Panc1 (cell line): ENCODE data around the gene KCNJ1. TPM values are rescaled to one million over a fixed set of nuclear protein-coding genes. Genes with fewer than 3 reads are reported as not detected.

ENCODE experiments used
- ATAC-seq: fragments of 200-7000 bp; cut with Tn5 transposase; 2 replicates; pipeline ENCODE4 v1.9.1; 2020; ENCODE audit warnings: mild to moderate bottlenecking, moderate library complexity
- BruUV-seq: library from RNA; stranded (reverse); fragments of 400-500 nt; replicated peaks from 2 replicates; lab custom pipeline; 2021; lab: Mats Ljungman, UMichigan
- CTCF ChIA-PET: fragments of 300-600 bp; sonication (Branson Sonifier 250); formaldehyde crosslinking; loops from one replicate; lab custom pipeline; 2022; ENCODE audit warnings: antibody characterized with exemption; lab: Charles Lee
- POLR2A ChIA-PET: fragments of 300-600 bp; sonication (Branson Sonifier 250); formaldehyde crosslinking; loops from one replicate; lab custom pipeline; 2022; ENCODE audit warnings: antibody characterized with exemption; lab: Charles Lee
- DNase-seq: peaks from one replicate; pipeline ENCODE4 v3.0.0-alpha.2; 2010; ENCODE audit warnings: low read depth, low spot score
- H3K27ac ChIP-seq: 2 replicates; pipeline ENCODE4 v1.5.1; 2011; ENCODE audit warnings: mild to moderate bottlenecking, low read length, inconsistent platforms
- H3K27me3 ChIP-seq: fragments of 200-500 bp; sonication (Bioruptor generic); 2 replicates; pipeline ENCODE4 v1.6.0; 2014; ENCODE audit warnings: low read length, inconsistent platforms; ENCODE audit not compliant: control insufficient read depth, insufficient read depth
- H3K36me3 ChIP-seq: fragments of 200-500 bp; sonication (Bioruptor generic); 2 replicates; pipeline ENCODE4 v1.5.1; 2014; ENCODE audit warnings: inconsistent platforms, mild to moderate bottlenecking, low read length, moderate library complexity; ENCODE audit not compliant: control insufficient read depth, insufficient read depth
- H3K4me1 ChIP-seq: 2 replicates; pipeline ENCODE4 v1.5.1; 2011; ENCODE audit warnings: inconsistent platforms, mild to moderate bottlenecking, low read length, moderate library complexity; ENCODE audit not compliant: control insufficient read depth, insufficient read depth
- H3K4me3 ChIP-seq, 2 experiments: 2 replicates each; pipeline ENCODE4 v1.5.1; 2011 to 2012; ENCODE audit warnings: low read depth in 2 of 2, low read length in 2 of 2, mild to moderate bottlenecking in 2 of 2, inconsistent platforms in 1 of 2, moderate library complexity in 1 of 2
- H3K9me3 ChIP-seq: fragments of 200-500 bp; sonication (Bioruptor generic); 2 replicates; pipeline ENCODE4 v1.5.1; 2014; ENCODE audit warnings: low read depth, mild to moderate bottlenecking, inconsistent platforms, low read length, moderate library complexity; ENCODE audit not compliant: control insufficient read depth, insufficient read depth
- CTCF ChIP-seq: fragments of 450-650 bp; IDR thresholded peaks from 2 replicates; pipeline ENCODE4 v1.5.1; 2017; ENCODE audit warnings: mild to moderate bottlenecking
- POLR2AphosphoS5 ChIP-seq: IDR thresholded peaks from 2 replicates; pipeline ENCODE4 v1.6.1; 2012; ENCODE audit warnings: mild to moderate bottlenecking, low read depth, low read length, moderate library complexity
- SIN3A ChIP-seq: IDR thresholded peaks from 2 replicates; pipeline ENCODE4 v1.6.1; 2012; ENCODE audit warnings: low read depth, mild to moderate bottlenecking, low read length, moderate library complexity, borderline replicate concordance; ENCODE audit not compliant: insufficient read depth
- TCF7L2 ChIP-seq: IDR thresholded peaks from 2 replicates; pipeline ENCODE4 v1.6.1; 2011; ENCODE audit warnings: mild to moderate bottlenecking, low read depth, low read length, inconsistent platforms
- in situ Hi-C: cut with HindIII; loops from 2 replicates; pipeline ENCODE4 v1.10.0; 2016; ENCODE audit warnings: low sequenced_read_pairs, low pct_unique_long_range_greater_than_20kb
- intact Hi-C: fragments of 100-400 bp; cut with micrococcal nuclease; formaldehyde crosslinking; loops from one replicate; pipeline ENCODE4 v1.10.0; 2022; ENCODE audit not compliant: unreplicated experiment
- total RNA-seq: library from RNA; stranded (reverse); gene quantifications from one replicate; pipeline ENCODE4 v1.2.1, GENCODE V29; 2021; ENCODE audit not compliant: unreplicated experiment
- TF ChIP-seq, protein P1 (sequence below), 2 experiments: IDR thresholded peaks; 2 replicates each; pipeline ENCODE4 v1.6.1; 2011 to 2012; ENCODE audit warnings: low read depth in 2 of 2, control low read depth in 1 of 2, low read length in 1 of 2, mild to moderate bottlenecking in 1 of 2, moderate library complexity in 1 of 2; ENCODE audit not compliant: insufficient read depth in 1 of 2

KCNJ1 gene
- total RNA-seq, 1 experiment from 2014 or later: not detected

DNA sequence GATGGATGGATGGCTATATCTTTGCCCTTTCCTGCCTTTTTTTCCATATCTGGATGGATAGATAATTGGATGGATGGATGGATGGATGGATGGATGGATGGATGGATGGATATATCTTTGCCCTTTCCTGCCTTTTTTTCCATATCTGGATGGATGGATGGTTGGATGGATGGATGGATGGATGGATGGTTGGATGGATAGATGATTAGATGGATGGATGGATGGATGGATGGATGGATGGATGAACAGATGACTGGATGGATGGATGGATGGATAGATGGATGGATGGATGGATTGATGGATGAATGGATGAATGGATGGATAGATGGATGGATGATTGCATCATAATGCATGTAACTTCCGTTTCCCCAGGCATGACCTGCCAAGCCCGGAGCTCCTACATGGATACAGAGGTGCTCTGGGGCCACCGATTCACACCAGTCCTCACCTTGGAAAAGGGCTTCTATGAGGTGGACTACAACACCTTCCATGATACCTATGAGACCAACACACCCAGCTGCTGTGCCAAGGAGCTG lies 49.0 kb upstream of the KCNJ1 start:
- CTCF ChIA-PET: no interaction called here
- Histone ChIP-seq H3K4me1 (no peaks in the 10 kb centered on the region), H3K4me3 (no peak overlapping the region), H3K9me3 (no peaks in the 10 kb centered on the region), H3K27ac (no peak overlapping the region), H3K27me3 (no peaks in the 10 kb centered on the region), H3K36me3 (no peaks in the 10 kb centered on the region)
- DNase-seq (no peak), ATAC-seq (no peak)
- TF ChIP-seq TCF7L2: no peak
- TF ChIP-seq SIN3A: no peak
- no peak for TF ChIP-seq CTCF
- TF ChIP-seq, protein P1, sequence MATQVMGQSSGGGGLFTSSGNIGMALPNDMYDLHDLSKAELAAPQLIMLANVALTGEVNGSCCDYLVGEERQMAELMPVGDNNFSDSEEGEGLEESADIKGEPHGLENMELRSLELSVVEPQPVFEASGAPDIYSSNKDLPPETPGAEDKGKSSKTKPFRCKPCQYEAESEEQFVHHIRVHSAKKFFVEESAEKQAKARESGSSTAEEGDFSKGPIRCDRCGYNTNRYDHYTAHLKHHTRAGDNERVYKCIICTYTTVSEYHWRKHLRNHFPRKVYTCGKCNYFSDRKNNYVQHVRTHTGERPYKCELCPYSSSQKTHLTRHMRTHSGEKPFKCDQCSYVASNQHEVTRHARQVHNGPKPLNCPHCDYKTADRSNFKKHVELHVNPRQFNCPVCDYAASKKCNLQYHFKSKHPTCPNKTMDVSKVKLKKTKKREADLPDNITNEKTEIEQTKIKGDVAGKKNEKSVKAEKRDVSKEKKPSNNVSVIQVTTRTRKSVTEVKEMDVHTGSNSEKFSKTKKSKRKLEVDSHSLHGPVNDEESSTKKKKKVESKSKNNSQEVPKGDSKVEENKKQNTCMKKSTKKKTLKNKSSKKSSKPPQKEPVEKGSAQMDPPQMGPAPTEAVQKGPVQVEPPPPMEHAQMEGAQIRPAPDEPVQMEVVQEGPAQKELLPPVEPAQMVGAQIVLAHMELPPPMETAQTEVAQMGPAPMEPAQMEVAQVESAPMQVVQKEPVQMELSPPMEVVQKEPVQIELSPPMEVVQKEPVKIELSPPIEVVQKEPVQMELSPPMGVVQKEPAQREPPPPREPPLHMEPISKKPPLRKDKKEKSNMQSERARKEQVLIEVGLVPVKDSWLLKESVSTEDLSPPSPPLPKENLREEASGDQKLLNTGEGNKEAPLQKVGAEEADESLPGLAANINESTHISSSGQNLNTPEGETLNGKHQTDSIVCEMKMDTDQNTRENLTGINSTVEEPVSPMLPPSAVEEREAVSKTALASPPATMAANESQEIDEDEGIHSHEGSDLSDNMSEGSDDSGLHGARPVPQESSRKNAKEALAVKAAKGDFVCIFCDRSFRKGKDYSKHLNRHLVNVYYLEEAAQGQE (IDR thresholded peaks at IDR 0.05; ENCODE audit: insufficient read depth in 1 of 2, low read depth in 2 of 2, low read length in 1 of 2): no peak
- TF ChIP-seq POLR2AphosphoS5: no peak
- in situ Hi-C loops (no loop called here), intact Hi-C loops (no loop called here)
- BruUV-seq: no TSS peak
- POLR2A ChIA-PET: no interaction called here

DNA sequence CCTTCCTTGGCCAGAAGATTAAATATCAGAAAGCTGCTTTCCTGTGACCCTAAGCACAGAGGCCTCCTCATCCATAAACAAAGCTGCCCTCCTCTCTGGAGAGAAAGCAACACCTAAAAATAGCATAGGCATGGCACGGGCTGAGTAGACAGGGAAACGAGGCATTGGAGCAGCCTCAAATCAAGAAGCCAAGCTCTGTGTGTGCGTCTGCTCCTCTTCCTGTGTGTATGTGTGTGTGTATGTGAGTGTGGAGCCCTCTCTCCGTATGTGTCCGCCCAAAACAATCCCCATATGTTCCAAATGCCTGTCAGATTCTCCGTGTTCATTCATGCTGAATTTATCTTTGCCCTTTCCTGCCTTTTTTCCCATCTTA lies 48.0 kb upstream of the KCNJ1 start:
- DNase-seq: no peak
- intact Hi-C loops (no loop called here), in situ Hi-C loops (no loop called here)
- no peak for ATAC-seq
- no TSS peak for BruUV-seq
- Histone ChIP-seq H3K4me3 (no peak overlapping the region), H3K27ac (no peak overlapping the region), H3K27me3 (no peaks in the 10 kb centered on the region), H3K4me1 (no peaks in the 10 kb centered on the region), H3K9me3 (no peaks in the 10 kb centered on the region), H3K36me3 (no peaks in the 10 kb centered on the region)
- ChIA-PET CTCF (no interaction called here), POLR2A (no interaction called here)
- TF ChIP-seq, protein P1 (IDR thresholded peaks at IDR 0.05; ENCODE audit: insufficient read depth in 1 of 2, low read depth in 2 of 2, low read length in 1 of 2): no peak
- no peak for TF ChIP-seq CTCF
- TF ChIP-seq POLR2AphosphoS5: no peak
- no peak for TF ChIP-seq TCF7L2
